Mesodermal cell (in vitro differentiated cells): ENCODE results near the gene ZNF2.
"Not testable (repeated sequence)": the region's sequence is repeated elsewhere in the genome, so short reads cannot be mapped to it uniquely, and the experiment has no call there.

ENCODE experiments used
- H3K27ac ChIP-seq: 2 replicates; pipeline ENCODE4 v1.7.0; 2013; ENCODE audit warnings: mild to moderate bottlenecking, low read depth, low read length, moderate library complexity; ENCODE audit not compliant: severe bottlenecking
- H3K36me3 ChIP-seq: 2 replicates; pipeline ENCODE4 v1.7.1; 2013; ENCODE audit warnings: mild to moderate bottlenecking, low read length, moderate library complexity; ENCODE audit not compliant: control insufficient read depth, insufficient read depth
- H3K4me1 ChIP-seq: one replicate; pipeline ENCODE4 v1.7.1; 2013; ENCODE audit warnings: mild to moderate bottlenecking, low read length; ENCODE audit not compliant: insufficient read depth, control insufficient read depth, poor library complexity, severe bottlenecking
- H3K4me3 ChIP-seq: 2 replicates; pipeline ENCODE4 v1.7.0; 2013; ENCODE audit warnings: low read length, control low read depth, mild to moderate bottlenecking; ENCODE audit not compliant: insufficient read depth, poor library complexity, severe bottlenecking; ENCODE audit errors: extremely low read depth
- H3K9me3 ChIP-seq: 2 replicates; pipeline ENCODE4 v1.7.1; 2013; ENCODE audit warnings: mild to moderate bottlenecking, low read length, moderate library complexity; ENCODE audit not compliant: control insufficient read depth
- WGBS, 2 experiments: methylation state at CpG; one replicate each; pipeline ENCODE4 v1.1.5; 2013; ENCODE audit warnings: missing lambda C conversion rate in 2 of 2; ENCODE audit not compliant: insufficient coverage in 2 of 2; 5-methylcytosine and 5-hydroxymethylcytosine counted together

Gene ZNF2

DNA sequence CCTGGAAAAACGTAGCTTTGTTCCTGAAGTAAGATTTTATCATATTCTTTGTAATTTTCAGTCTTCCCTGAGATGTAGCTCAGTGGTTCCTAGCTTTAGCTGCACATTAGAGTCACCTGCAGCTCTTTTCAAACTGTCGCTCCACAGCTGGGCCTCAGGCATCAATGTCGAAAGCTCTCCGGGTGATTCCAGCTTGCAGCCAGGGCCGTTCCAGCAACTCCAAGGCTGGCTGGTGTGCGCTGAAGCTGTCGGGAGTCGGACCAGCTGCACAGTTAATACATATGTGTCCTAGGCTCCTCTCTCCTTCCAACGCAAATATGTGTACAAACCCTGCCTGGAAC lies 609 bp upstream of the ZNF2 start:
- 2 to 5% methylated on average over 8 to 9 of the region's 9 CpGs for WGBS, 2 experiments
- Histone ChIP-seq H3K27ac (peak overlapping the region; percentile 93), H3K4me3 (peak overlapping the region; percentile 77), H3K36me3 (peaks cover 6% of the 10 kb centered on the region), H3K9me3 (peaks cover 4% of the 10 kb centered on the region), H3K4me1 (peaks cover 8% of the 10 kb centered on the region)

DNA sequence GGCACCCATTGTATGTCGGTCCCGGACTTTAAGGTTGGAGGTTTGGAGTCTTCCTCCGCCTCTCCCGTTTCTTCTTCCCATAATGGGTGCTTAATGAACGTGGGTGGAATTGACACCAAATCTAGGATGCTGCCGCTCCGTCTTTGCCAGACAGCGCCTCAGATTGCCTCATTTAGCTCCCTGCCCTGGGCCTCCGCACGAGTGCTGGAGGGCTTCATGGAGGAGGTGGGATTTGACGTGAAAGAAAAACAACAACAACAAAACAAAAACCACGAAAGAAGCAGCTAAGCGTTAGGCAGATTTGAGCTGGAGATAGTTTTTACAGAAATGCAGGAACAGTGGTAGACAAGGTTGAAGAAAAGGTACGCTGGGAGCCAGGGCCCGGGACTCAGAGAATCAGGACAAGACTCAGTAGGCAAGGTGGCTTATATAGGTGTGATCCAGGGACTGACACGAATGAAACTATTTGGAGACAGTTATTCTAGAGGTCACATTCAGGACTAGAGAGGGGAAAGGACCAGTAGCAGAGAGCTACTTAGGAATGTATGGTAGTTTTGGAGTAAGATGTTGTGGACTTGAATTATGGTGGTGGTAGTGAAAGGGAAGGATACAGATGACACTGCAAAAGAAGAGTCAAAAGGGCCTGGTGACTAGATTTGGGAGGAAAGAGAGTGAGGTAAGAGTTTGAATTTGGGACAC lies 605 bp downstream of the ZNF2 start:
- Histone ChIP-seq H3K36me3 (peaks cover 6% of the 10 kb centered on the region), H3K9me3 (peaks cover 4% of the 10 kb centered on the region), H3K4me3 (peak overlapping the region; percentile 77), H3K27ac (peak overlapping the region; percentile 93), H3K4me1 (peaks cover 8% of the 10 kb centered on the region)
- 17 to 26% methylated on average over 6 to 12 of the region's 16 CpGs for WGBS, 2 experiments

DNA sequence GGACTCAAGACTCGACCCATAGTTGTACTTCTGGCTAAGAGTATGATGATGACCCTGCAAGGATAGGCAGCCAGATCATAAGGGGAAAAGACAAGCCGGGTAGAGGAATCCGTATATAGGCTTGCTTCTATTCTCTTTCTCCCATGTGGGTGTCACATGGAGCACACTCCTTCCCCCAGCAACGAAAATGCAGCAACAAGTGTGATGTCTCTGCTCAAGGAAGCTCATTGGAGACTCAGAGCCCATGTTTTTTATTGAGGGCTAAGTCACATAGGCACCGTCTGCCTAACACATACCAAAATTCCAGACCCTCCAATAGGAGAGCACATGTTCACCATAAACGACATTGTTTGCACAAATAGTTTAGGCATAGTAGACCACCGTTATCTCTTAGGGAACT lies 6.3 kb downstream of the ZNF2 start:
- no peaks in the 10 kb centered on the region for H3K9me3 ChIP-seq
- no peaks in the 10 kb centered on the region for H3K4me1 ChIP-seq
- no peak overlapping the region for H3K4me3 ChIP-seq
- H3K36me3 ChIP-seq = peaks cover 5% of the 10 kb centered on the region
- H3K27ac ChIP-seq = no peak overlapping the region
- 80 to 83% methylated on average over 7 of the region's 7 CpGs for WGBS, 2 experiments

DNA sequence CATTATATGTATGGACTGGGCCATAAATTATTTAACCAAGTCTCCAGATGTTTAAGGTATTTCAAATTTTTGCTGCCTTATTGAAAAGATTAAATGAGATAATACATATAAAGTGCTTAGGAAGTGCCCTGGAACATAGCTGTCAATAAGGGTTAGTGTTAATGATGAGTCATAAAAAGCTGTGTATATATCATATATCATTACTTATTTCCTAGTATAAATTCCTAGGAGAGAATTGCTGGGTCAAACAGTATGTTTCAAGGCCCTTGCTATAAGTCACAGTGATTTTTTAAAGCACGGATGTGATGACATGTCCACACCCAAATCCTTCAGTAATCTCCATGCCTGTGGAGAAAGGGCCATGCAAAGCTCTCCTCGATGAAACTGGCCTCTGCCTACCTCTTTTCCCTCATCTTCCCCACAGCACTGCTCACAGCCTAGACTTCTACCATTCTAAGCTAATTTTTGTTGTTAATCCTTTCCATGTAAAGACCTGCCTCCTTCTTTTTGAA lies 8.5 kb downstream of the ZNF2 start:
- Histone ChIP-seq H3K4me3 (no peak overlapping the region), H3K36me3 (peaks cover 5% of the 10 kb centered on the region), H3K9me3 (no peaks in the 10 kb centered on the region), H3K27ac (no peak overlapping the region), H3K4me1 (no peaks in the 10 kb centered on the region)
- WGBS, 2 experiments = 89 to 95% methylated on average over 2 of the region's 2 CpGs

DNA sequence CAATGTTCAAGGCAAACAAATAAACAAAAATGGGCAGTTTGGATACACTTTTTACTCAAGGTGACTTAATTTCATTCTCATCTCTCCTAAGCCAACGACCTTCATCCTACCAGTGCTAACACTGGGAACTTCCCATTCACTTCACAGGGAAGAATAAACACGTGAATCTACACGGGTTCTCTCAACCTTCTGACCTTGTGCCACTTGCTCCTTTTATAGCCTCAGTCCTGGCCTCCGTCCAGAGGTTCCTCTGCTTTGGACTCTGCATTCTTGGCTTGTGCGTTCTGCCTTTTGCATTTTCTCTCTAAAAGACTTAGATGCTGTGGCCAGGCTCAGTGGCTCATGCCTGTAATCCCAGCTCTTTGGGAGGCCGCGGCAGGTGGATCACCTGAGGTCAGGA lies 13.8 kb downstream of the ZNF2 start:
- no peak overlapping the region for H3K4me3 ChIP-seq
- H3K27ac ChIP-seq = no peak overlapping the region
- peaks cover 42% of the 10 kb centered on the region for H3K36me3 ChIP-seq
- no peaks in the 10 kb centered on the region for H3K4me1 ChIP-seq
- WGBS, 2 experiments = 92 to 96% methylated on average over 7 of the region's 7 CpGs
- no peaks in the 10 kb centered on the region for H3K9me3 ChIP-seq

DNA sequence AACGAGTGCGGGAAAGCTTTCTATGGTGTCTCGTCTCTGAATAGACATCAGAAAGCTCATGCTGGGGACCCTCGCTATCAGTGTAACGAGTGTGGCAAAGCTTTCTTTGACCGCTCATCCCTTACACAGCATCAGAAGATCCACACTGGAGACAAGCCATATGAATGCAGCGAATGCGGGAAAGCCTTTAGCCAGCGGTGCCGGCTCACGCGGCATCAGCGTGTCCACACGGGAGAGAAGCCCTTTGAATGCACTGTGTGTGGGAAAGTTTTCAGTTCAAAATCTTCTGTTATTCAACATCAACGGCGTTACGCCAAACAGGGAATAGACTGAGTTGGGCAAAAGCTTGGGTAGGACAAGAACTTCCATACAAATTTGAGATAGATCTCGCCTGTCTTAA lies 16.2 kb downstream of the ZNF2 start:
- no peaks in the 10 kb centered on the region for H3K9me3 ChIP-seq
- 97 to 98% methylated on average over 14 to 18 of the region's 18 CpGs for WGBS, 2 experiments
- H3K36me3 ChIP-seq = peaks cover 37% of the 10 kb centered on the region
- H3K4me3 ChIP-seq = no peak overlapping the region
- no peaks in the 10 kb centered on the region for H3K4me1 ChIP-seq
- no peak overlapping the region for H3K27ac ChIP-seq

DNA sequence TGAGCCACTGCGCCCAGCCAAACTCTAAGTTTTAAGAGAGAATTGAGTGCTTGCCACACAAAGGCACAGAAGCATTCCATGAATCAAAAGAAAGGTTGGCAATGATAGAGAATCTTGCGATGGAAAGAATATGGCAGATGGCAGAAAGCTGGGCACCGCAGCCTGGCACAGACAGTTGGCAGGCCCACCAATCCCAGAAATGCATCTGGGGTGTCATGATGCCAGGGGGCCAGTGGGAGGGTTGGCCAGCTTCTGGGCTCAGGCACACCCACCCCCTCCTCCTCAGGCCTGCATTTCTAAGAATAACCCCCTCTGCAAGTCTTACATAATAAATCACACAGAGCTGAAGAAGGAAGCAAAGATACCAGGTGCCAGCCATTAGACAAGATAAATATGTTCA lies 19.6 kb downstream of the ZNF2 start:
- Histone ChIP-seq H3K4me1 (no peaks in the 10 kb centered on the region), H3K4me3 (no peak overlapping the region), H3K27ac (no peak overlapping the region), H3K36me3 (peaks cover 29% of the 10 kb centered on the region), H3K9me3 (no peaks in the 10 kb centered on the region)
- 94 to 100% methylated on average over 3 of the region's 3 CpGs for WGBS, 2 experiments

DNA sequence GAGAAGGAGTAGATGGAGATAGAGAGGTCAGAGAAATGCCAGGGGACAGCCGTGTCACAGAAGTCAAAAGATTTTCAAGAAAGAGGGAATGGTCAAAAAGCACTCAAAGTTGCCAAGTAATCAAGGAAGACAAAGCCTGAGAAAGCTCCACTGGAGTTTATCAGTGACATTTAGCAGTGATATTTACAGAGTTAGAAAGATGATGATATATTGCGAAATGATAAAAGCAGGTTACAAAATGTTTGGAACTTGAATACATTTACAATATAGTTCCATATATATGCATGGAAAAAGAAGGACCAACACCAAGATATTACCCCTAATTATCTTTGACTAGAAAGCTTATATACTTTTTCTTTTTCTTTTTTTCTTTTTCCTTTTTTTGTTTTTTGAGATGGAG lies 20.4 kb downstream of the ZNF2 start:
- Histone ChIP-seq H3K4me1 (no peaks in the 10 kb centered on the region), H3K9me3 (no peaks in the 10 kb centered on the region), H3K27ac (no peak overlapping the region), H3K36me3 (peaks cover 21% of the 10 kb centered on the region), H3K4me3 (no peak overlapping the region)
- 82 to 88% methylated on average over 1 of the region's 2 CpGs for WGBS, 2 experiments

DNA sequence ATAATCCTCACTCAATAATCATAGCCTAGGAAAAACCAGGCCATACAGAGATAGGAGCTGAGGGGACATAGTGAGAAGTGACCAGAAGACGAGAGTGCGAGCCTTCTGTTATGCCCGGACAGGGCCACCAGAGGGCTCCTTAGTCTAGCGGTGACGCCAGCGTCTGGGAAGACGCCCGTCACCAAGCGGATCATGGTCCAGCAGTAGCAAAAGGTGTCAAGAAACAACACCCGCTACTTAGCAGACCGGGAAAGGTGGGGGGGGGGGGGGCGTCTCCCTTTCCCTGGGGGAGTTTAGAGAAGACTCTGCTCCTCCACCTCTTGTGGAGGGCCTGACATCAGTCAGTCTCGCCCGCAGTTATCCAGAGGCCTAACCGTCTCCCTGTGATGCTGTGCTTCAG lies 27.3 kb downstream of the ZNF2 start:
- H3K36me3 ChIP-seq, H3K4me1 ChIP-seq, H3K27ac ChIP-seq, H3K4me3 ChIP-seq, H3K9me3 ChIP-seq: not testable (repeated sequence)
- 5 to 8% methylated on average over 4 to 9 of the region's 15 CpGs for WGBS, 2 experiments

DNA sequence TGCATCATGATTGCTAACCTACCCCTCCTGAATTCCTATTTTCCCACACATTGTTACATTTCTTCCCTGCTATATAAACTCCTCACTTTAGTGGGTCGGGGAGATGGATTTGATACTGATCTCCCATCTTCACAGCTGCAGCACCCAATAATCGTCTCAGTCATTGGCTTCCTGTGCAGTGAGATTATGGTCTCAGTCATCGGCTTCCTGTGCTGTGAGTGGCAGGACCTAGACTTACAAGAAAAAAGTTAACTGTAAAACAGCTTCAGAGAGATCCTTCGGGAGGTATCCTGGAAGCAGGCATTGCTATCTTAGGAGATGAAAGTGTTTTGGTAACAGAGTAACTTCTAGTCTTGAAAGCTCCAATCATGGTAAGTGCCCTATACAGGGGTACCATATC lies 38.3 kb downstream of the ZNF2 start:
- Histone ChIP-seq H3K36me3 (peaks cover 5% of the 10 kb centered on the region), H3K4me1 (no peaks in the 10 kb centered on the region), H3K9me3 (peaks cover 6% of the 10 kb centered on the region), H3K4me3 (no peak overlapping the region), H3K27ac (no peak overlapping the region)
- 93% methylated on average over 4 of the region's 4 CpGs; no CpG with 5 or more reads in 1 of the 2 experiments for WGBS, 2 experiments

DNA sequence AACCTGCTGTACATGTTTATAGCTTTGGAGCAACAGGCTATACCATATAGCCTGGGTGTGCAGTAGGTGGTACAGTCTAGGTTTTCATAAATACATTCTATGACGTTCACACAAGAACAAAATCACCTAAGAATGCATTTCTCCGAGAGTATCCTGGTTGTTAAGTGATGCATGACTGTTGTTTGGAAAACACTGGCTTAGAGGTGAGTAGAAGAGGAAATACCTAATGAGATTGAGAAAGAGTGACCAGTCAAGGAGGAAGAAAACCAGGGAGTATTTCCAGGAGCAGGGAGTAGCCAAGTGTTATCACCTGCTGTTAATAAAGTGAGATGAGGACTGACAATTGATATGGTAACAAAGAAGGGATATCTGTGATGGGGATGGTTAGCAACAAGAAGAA lies 38.8 kb downstream of the ZNF2 start:
- Histone ChIP-seq H3K4me1 (no peaks in the 10 kb centered on the region), H3K9me3 (peaks cover 11% of the 10 kb centered on the region), H3K27ac (no peak overlapping the region), H3K36me3 (peaks cover 10% of the 10 kb centered on the region), H3K4me3 (no peak overlapping the region)
- no CpG with 5 or more reads among the region's 2 CpGs for WGBS, 2 experiments
